HG03066 (cell line): ENCODE measurements around the gene ARHGAP26.
A peak's percentile ranks its signal among the peaks of the same experiment; 100 is the strongest.

ENCODE experiments used
- ATAC-seq: cut with Tn5 transposase; IDR thresholded peaks from one replicate; pipeline ENCODE4 v1.9.1; 2021; ENCODE audit warnings: low read depth; ENCODE audit not compliant: unreplicated experiment

The ARHGAP26 gene

DNA sequence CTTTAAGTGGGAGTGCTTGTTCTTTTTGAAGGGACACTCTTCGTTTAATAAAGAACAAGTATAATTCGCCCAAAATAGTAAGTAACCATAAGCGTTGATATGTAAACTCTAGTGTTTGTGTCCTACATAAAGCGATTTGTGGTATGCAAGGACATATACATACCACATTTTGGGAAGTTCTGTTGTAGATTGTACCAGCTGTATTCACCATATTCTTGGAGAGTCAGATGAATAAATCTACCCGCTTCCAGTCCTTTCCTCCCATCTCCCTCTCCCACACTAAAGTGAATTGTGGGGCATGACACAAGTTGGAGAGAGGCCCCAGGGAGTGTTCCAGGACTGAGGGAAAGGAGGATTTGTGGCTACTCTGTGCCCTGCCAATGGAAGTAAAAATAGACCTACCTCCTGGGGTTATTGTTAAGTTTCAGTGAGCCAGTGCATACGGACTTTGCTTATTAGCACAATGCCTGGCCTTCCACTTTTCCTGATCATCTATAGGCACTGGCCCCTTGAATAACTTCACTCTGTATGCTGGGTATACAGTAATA is 40.6 kb downstream of the ARHGAP26 start:
- no peak for ATAC-seq

DNA sequence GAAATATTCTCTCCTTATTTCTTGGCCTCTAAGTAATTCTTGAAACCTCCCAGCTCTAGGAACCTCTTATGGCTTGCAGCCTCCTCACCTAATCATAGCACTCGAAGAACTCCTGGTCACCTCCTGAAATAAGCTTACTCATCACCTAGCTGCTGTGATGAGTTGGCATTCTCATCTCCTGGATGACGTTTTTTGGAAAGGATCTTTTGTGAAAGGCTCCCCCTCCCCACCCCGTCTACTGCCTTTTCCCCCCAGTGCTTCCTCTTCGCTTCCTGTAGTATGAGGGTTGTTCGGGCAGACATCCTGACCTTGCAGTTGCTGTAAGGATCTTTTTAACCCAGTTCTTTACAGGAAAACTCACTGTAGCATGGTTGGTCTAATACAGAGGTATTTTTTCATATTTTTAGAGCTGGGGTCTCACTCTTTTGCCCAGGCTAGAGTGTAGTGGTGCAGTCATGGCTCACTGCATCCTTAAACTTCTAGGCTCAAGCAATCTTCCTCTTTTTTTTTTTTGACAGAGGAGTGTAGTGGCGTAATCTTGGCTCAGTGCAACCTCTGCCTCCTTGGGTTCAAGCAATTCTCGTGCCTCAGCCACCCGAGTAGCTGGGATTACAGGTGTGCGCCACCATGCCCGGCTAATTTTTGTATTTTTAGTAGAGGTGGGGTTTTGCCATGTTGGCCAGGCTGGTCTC is 41.8 kb downstream of the ARHGAP26 start:
- no peak for ATAC-seq

DNA sequence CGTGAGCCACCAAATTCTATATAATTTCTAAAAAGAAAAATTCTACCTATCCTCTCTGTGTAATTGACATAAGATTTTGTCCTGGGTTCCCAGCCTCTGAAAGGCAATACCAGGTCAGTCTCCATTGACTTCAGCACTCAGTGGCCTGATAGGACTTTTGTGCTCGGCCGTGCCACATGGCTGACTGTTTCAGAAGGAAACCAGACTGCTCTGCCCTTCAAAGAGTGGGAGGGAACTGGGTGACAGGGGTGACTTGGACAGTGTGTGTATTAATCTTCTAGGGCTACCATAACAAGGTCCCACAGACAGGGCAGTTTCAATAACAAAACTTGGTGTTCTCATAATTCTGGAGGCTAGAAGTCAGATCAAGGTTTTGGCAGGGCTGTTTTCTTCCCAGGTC is 43.0 kb downstream of the ARHGAP26 start:
- ATAC-seq, result no peak

DNA sequence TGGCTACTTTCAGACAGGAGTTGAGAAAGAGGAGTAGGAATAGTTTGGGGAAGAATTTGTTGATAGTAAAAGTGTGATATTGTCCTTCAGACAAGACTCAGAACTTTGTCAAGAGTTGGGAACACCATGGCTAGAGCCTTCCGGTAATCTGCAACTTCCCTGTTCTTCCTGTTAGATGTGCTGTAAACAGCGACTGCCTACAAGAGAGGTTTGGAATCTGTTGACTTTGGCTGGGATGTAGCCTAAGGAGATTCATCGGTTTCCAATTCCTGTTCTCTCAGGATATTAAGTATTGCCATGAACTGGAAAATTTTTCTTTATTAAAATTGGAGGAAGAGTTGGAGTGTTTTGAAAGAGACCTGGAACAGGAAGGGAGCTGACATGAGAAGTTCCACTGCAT is 43.9 kb downstream of the ARHGAP26 start:
- no peak for ATAC-seq

GRCh38 chr5:142815469-142815868 is 45.3 kb downstream of the ARHGAP26 start:
- no peak for ATAC-seq

GRCh38 chr5:142816531-142817430 is 46.6 kb downstream of the ARHGAP26 start:
- no peak for ATAC-seq

DNA sequence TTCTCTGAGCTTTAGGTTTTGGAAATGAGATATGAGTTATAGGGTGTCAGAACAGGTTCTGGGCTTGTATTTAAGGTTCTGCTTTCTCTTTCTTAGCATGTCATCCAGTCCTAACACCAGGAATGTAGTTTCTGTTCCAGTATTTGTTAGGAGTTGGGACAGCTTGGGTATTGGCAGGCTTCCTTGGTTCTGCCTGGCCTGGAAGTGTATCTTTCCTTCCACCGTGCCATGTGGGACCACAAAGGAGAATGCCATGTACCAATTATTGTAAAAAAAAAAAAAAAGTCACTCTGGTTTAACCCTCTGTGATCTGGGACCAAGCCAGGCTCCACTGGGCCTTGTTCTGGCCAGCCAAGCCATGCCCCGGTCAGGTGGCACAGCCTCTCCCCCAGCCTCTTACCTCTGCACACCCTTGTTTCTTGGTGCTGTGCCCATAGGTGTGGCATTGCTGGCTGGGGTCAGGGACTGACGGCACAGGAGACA is 47.8 kb downstream of the ARHGAP26 start:
- ATAC-seq, result no peak

DNA sequence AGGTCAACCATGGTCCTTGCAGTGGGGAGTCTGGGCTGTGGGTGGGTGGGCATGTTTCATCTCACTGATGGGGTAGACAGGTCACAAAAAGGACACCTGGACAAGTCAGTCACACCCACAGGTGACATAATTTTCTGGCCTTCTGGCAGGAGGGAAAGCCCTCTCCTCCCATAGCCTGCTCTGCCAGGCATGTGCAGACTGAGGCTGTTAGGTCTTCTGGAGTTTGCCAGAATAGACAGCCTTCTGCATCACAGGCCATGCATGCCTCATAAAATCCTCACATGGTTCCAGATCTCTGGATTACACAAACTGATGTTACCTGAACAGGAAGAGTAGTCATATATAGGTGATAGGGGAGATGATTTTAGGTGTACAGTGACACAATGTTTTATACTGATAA is 49.1 kb downstream of the ARHGAP26 start:
- no peak for ATAC-seq

GRCh38 chr5:142819825-142820224 is 49.6 kb downstream of the ARHGAP26 start:
- ATAC-seq, result no peak

DNA sequence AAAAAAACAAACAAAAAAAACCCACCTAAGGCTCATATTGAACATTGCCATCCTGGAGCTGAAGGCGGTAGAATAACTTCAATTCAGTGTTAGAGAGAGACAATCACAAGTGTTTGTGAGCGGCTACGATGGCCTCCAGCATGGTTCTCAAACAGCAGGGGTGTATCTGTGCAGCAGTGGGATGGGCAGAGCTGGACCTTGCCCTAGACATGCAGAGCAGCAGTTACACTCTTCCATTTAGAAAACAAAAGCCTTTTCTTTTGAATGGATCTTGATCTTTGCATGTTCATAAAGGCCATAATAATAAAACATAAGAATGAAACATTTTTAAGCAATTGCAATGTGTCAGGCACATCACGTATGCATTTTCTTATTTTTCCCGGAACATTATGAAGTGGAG is 50.3 kb downstream of the ARHGAP26 start:
- ATAC-seq, result no peak

- no peak for ATAC-seq
Measured at GRCh38 chr5:142821034-142821732, 51.0 kb downstream of the ARHGAP26 start.

- peak; percentile 70 for ATAC-seq
Measured at GRCh38 chr5:142821733-142822487, 51.7 kb downstream of the ARHGAP26 start.

GRCh38 chr5:142823126-142823525 is 52.9 kb downstream of the ARHGAP26 start:
- no peak for ATAC-seq

DNA sequence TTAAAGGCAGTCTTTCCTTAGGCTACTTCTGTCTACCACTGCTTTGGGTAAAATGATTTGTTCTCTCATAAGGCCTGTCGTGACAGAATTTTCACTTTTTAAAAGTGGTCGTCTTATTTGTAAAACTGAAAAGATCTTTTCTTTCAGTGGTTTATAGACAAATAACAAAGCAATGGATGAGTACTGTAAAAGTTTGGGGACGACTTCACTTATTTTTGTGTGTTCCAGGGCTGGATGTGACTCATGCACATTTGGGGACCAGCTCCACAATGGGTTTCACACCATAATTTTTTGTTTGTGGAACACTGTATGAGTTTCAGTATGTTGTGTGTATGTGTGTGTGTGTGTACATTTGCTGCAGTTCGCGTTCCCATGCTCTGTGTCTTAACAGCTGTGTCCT is 53.6 kb downstream of the ARHGAP26 start:
- no peak for ATAC-seq

GRCh38 chr5:142824391-142824790 is 54.2 kb downstream of the ARHGAP26 start:
- ATAC-seq, result no peak

DNA sequence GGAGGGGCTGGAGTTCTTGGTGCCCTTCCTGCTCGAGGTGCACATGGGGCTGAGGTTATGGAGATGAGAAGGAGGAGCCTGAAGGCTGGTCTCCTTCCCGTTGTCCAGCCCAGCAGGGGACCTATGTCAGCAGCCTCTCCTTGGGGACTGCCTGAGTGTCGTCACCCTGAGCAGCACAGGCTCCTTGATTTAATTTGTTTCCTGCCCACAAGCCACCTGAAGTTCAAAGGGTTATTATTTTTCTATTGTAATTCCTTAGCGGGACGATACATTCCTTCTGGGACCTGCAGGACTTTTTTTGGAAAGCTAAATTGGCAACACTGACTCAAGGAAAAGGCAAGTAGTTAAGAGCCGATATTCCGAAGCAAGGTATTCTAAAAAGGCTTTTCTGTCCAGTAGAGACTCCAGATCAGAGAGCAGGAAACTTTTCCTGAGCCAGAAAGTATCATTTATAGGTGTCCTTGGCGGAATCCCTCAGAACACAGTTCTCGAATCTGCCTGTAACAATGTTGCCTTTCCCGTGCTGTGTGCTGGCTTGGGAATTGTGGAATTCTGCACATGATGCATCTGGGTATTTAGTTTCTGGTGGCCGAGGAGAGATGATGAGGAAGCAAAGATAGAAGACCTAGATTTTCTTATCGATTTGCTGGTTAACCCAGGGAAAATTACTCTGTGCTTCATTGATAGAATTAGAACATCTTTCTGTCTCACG is 55.4 kb downstream of the ARHGAP26 start:
- ATAC-seq, result no peak

GRCh38 chr5:142826093-142826492 is 55.9 kb downstream of the ARHGAP26 start:
- no peak for ATAC-seq

- ATAC-seq, result no peak
Measured at GRCh38 chr5:142826741-142827492, 56.7 kb downstream of the ARHGAP26 start.
